ENCODE data around the gene FA2H. TPM values are rescaled to one million over a fixed set of nuclear protein-coding genes. Genes with fewer than 3 reads are reported as not detected.
A peak's percentile ranks its signal among the peaks of the same experiment; 100 is the strongest.

The FA2H gene
- total and polyA plus RNA-seq, 10 of the 15 experiments (the other 5 are each of a cell fraction or from before 2014, with no cell fraction given): 0.05 to 0.73 (median 0.51) TPM; not detected in 3

GRCh38 chr16:74666425-74667254 is 108.0 kb downstream of the FA2H start, which contains the start of gene RFWD3 (continued):
- no peak for TF ChIP-seq MTA2 (IDR thresholded peaks at IDR 0.05; ENCODE audit: low read depth)
- TF ChIP-seq, protein P1, sequence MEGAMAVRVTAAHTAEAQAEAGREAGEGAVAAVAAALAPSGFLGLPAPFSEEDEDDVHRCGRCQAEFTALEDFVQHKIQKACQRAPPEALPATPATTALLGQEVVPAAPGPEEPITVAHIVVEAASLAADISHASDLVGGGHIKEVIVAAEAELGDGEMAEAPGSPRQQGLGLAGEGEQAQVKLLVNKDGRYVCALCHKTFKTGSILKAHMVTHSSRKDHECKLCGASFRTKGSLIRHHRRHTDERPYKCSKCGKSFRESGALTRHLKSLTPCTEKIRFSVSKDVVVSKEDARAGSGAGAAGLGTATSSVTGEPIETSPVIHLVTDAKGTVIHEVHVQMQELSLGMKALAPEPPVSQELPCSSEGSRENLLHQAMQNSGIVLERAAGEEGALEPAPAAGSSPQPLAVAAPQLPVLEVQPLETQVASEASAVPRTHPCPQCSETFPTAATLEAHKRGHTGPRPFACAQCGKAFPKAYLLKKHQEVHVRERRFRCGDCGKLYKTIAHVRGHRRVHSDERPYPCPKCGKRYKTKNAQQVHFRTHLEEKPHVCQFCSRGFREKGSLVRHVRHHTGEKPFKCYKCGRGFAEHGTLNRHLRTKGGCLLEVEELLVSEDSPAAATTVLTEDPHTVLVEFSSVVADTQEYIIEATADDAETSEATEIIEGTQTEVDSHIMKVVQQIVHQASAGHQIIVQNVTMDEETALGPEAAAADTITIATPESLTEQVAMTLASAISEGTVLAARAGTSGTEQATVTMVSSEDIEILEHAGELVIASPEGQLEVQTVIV (IDR thresholded peaks at IDR 0.05; ENCODE audit: borderline replicate concordance, partially characterized antibody): peak; percentile 75
- TF ChIP-seq, protein P2, sequence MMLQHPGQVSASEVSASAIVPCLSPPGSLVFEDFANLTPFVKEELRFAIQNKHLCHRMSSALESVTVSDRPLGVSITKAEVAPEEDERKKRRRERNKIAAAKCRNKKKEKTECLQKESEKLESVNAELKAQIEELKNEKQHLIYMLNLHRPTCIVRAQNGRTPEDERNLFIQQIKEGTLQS (IDR thresholded peaks at IDR 0.05; ENCODE audit: borderline replicate concordance, extremely low read depth, low read depth, low read length): no peak
- TF ChIP-seq SUZ12 (IDR thresholded peaks at IDR 0.05; ENCODE audit: unreplicated experiment): no peak
- TF ChIP-seq ELK1 (IDR thresholded peaks at IDR 0.05; ENCODE audit: low read depth, low read length): peak; percentile 84
- TF ChIP-seq TAF1 (IDR thresholded peaks at IDR 0.05; ENCODE audit: borderline replicate concordance, low read depth, low read length): peak; percentile 97
- no peak for TF ChIP-seq CHD1 (IDR thresholded peaks at IDR 0.05; ENCODE audit: low read depth, low read length)
- TF ChIP-seq NR2F1 (conservative IDR thresholded peaks at IDR 0.05): peak; percentile 58
- 0 out of 2 replicates have a peak, but pooled peaks have one; percentile 82 for TF ChIP-seq POLR2AphosphoS2 (IDR thresholded peaks at IDR 0.05; ENCODE audit: low read depth, low read length)
- TF ChIP-seq BMI1 (IDR thresholded peaks at IDR 0.05; ENCODE audit: borderline replicate concordance): no peak
- peak; percentile 24 for TF ChIP-seq SIX5 (IDR thresholded peaks at IDR 0.05; ENCODE audit: low read depth, low read length, severe bottlenecking)
- no peak for TF ChIP-seq SUPT20H (IDR thresholded peaks at IDR 0.05; ENCODE audit: borderline replicate concordance, control insufficient read depth, low read depth, low read length)
- TF ChIP-seq MXI1 (IDR thresholded peaks at IDR 0.05; ENCODE audit: low read depth, low read length): peak; percentile 80
- peak; percentile 96 for TF ChIP-seq CHD2 (IDR thresholded peaks at IDR 0.05; ENCODE audit: borderline replicate concordance, low read depth, low read length)
- TF ChIP-seq RAD21 (IDR thresholded peaks at IDR 0.05; ENCODE audit: insufficient read depth, low read depth, low read length): no peak
- peak; percentile 59; the same call in 1 of the 2 replicates for TF ChIP-seq BACH1 (IDR thresholded peaks at IDR 0.05; ENCODE audit: borderline replicate concordance)
- no peak for TF ChIP-seq CBX3 (IDR thresholded peaks at IDR 0.05; ENCODE audit: borderline replicate concordance, low read depth)
- TF ChIP-seq SMARCA5 (IDR thresholded peaks at IDR 0.05): no peak
- TF ChIP-seq, protein P3, sequence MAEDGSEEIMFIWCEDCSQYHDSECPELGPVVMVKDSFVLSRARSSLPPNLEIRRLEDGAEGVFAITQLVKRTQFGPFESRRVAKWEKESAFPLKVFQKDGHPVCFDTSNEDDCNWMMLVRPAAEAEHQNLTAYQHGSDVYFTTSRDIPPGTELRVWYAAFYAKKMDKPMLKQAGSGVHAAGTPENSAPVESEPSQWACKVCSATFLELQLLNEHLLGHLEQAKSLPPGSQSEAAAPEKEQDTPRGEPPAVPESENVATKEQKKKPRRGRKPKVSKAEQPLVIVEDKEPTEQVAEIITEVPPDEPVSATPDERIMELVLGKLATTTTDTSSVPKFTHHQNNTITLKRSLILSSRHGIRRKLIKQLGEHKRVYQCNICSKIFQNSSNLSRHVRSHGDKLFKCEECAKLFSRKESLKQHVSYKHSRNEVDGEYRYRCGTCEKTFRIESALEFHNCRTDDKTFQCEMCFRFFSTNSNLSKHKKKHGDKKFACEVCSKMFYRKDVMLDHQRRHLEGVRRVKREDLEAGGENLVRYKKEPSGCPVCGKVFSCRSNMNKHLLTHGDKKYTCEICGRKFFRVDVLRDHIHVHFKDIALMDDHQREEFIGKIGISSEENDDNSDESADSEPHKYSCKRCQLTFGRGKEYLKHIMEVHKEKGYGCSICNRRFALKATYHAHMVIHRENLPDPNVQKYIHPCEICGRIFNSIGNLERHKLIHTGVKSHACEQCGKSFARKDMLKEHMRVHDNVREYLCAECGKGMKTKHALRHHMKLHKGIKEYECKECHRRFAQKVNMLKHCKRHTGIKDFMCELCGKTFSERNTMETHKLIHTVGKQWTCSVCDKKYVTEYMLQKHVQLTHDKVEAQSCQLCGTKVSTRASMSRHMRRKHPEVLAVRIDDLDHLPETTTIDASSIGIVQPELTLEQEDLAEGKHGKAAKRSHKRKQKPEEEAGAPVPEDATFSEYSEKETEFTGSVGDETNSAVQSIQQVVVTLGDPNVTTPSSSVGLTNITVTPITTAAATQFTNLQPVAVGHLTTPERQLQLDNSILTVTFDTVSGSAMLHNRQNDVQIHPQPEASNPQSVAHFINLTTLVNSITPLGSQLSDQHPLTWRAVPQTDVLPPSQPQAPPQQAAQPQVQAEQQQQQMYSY (CRISPR knock-in tag; IDR thresholded peaks at IDR 0.05): no peak
- no peak for TF ChIP-seq IRF4 (IDR thresholded peaks at IDR 0.05; ENCODE audit: low read depth, low read length)
- 0 out of 2 replicates have a peak, but pooled peaks have one; percentile 4 for TF ChIP-seq JUND (IDR thresholded peaks at IDR 0.05; ENCODE audit: low read depth, low read length)
